Activated gamma-delta T cell (primary cell): ENCODE measurements around the gene CLPTM1.
A peak's percentile ranks its signal among the peaks of the same experiment; 100 is the strongest.
"Not testable (repeated sequence)": the region's sequence is repeated elsewhere in the genome, so short reads cannot be mapped to it uniquely, and the experiment has no call there.

Experiments
- DNase-seq: peaks from one replicate; lab custom pipeline; 2025; lab: John Stamatoyannopoulos, UW
- total RNA-seq, 2 donors: gene quantifications; one replicate each; lab custom pipeline; 2026; lab: John Stamatoyannopoulos, UW

Gene CLPTM1
- total RNA-seq = 42.9 to 48.8 reads per million in 2 donors

GRCh38 chr19:44954649-44955504, at the start of gene CLPTM1:
Gene CLPTM1, plus strand, starts transcription at chr19:44955380. Its CDS starts 16 bp downstream, at chr19:44955396.
- peak; percentile 94 for DNase-seq

GRCh38 chr19:44905437-44906160, 49.6 kb upstream of the CLPTM1 start, which contains the start of gene APOE:
Gene APOE, plus strand, starts transcription at chr19:44905796. Its CDS starts 829 bp downstream, at chr19:44906625.
- DNase-seq = no peak

GRCh38 chr19:44907613-44908012, 47.6 kb upstream of the CLPTM1 start:
- DNase-seq = no peak

GRCh38 chr19:44908074-44908835, 46.9 kb upstream of the CLPTM1 start:
- no peak for DNase-seq

- DNase-seq = no peak
Measured at GRCh38 chr19:44908836-44909261, 46.3 kb upstream of the CLPTM1 start.

- no peak for DNase-seq
Measured at GRCh38 chr19:44909775-44910174, 45.4 kb upstream of the CLPTM1 start.

- not testable (repeated sequence) for DNase-seq
Measured at GRCh38 chr19:44911896-44912295, 43.3 kb upstream of the CLPTM1 start.

GRCh38 chr19:44912854-44913253, 42.3 kb upstream of the CLPTM1 start:
- DNase-seq = no peak

GRCh38 chr19:44913512-44914432, 41.4 kb upstream of the CLPTM1 start:
- not testable (repeated sequence) for DNase-seq

GRCh38 chr19:44914433-44915206, 40.6 kb upstream of the CLPTM1 start, which contains the start of gene APOC1:
Gene APOC1, plus strand, starts transcription at chr19:44914608. Its CDS starts 284 bp downstream, at chr19:44914892.
- not testable (repeated sequence) for DNase-seq

- DNase-seq = no peak
Measured at GRCh38 chr19:44924243-44924725, 30.9 kb upstream of the CLPTM1 start.

- no peak for DNase-seq
Measured at GRCh38 chr19:44925114-44925891, 29.9 kb upstream of the CLPTM1 start.

- DNase-seq = not testable (repeated sequence)
Measured at GRCh38 chr19:44926245-44927077, 28.7 kb upstream of the CLPTM1 start.

- DNase-seq = no peak
Measured at GRCh38 chr19:44927746-44928145, 27.4 kb upstream of the CLPTM1 start.

GRCh38 chr19:44930088-44930487, 25.1 kb upstream of the CLPTM1 start:
- DNase-seq = no peak

- no peak for DNase-seq
Measured at GRCh38 chr19:44931541-44931940, 23.6 kb upstream of the CLPTM1 start.

GRCh38 chr19:44939668-44940067, 15.5 kb upstream of the CLPTM1 start:
- DNase-seq = no peak

- DNase-seq = no peak
Measured at GRCh38 chr19:44942067-44942571, 13.1 kb upstream of the CLPTM1 start, which contains the start of gene APOC4. Gene APOC4, plus strand, starts transcription at chr19:44942237. Its CDS starts 41 bp downstream, at chr19:44942278.
